Natural killer cell (primary cell): ENCODE results near the gene CES3. TPM values are rescaled to one million over a fixed set of nuclear protein-coding genes. Genes with fewer than 3 reads are reported as not detected.
"Not testable (repeated sequence)": the region's sequence is repeated elsewhere in the genome, so short reads cannot be mapped to it uniquely, and the experiment has no call there.

ENCODE experiments used
- ATAC-seq, 3 donors: fragments of 150-1000 bp in 2 of 3; fragments of 200-7000 bp in 1 of 3; cut with Tn5 transposase; 1 replicate in 1 of 3; 2 replicates in 2 of 3; pipeline ENCODE4 v1.10.0; 2021; ENCODE audit warnings: mild to moderate bottlenecking in 2 of 3, moderate library complexity in 2 of 3
- DNase-seq, 2 donors: peaks; one replicate each; pipeline versions ENCODE4 v3.0.0 to v3.0.0-alpha.2; 2013 to 2021; ENCODE audit warnings: mixed read lengths in 1 of 2
- H3K27ac ChIP-seq: one replicate; pipeline ENCODE4 v1.5.1; 2013; ENCODE audit warnings: mild to moderate bottlenecking, low read length
- H3K27me3 ChIP-seq: one replicate; pipeline ENCODE4 v1.6.1; 2013; ENCODE audit warnings: low read length; ENCODE audit not compliant: control insufficient read depth, insufficient read depth
- H3K36me3 ChIP-seq: one replicate; pipeline ENCODE4 v1.6.1; 2013; ENCODE audit warnings: low read length; ENCODE audit not compliant: control insufficient read depth, insufficient read depth
- H3K4me1 ChIP-seq: one replicate; pipeline ENCODE4 v1.6.1; 2013; ENCODE audit warnings: low read length; ENCODE audit not compliant: control insufficient read depth, insufficient read depth
- H3K4me3 ChIP-seq: one replicate; pipeline ENCODE4 v1.5.1; 2013; ENCODE audit warnings: low read length
- H3K9me3 ChIP-seq: one replicate; pipeline ENCODE4 v1.6.1; 2013; ENCODE audit warnings: low read length; ENCODE audit not compliant: control insufficient read depth, insufficient read depth
- H3K27ac Mint-ChIP-seq, 2 donors: one replicate each; pipeline ENCODE4 v1.8.0; 2022; ENCODE audit warnings: mild to moderate bottlenecking in 2 of 2, mixed read lengths in 2 of 2, moderate library complexity in 1 of 2
- H3K27me3 Mint-ChIP-seq, 2 donors: one replicate each; pipeline ENCODE4 v1.8.0; 2022; ENCODE audit warnings: low read depth in 2 of 2, mixed read lengths in 2 of 2
- H3K36me3 Mint-ChIP-seq: one replicate; pipeline ENCODE4 v1.8.0; 2022; ENCODE audit warnings: mixed read lengths
- H3K4me1 Mint-ChIP-seq, 2 donors: one replicate each; pipeline ENCODE4 v1.8.0; 2022; ENCODE audit warnings: mixed read lengths in 2 of 2
- H3K4me3 Mint-ChIP-seq: one replicate; pipeline ENCODE4 v1.8.0; 2022; ENCODE audit warnings: mild to moderate bottlenecking, moderate library complexity, mixed read lengths
- H3K9me3 Mint-ChIP-seq, 2 donors: one replicate each; pipeline ENCODE4 v1.8.0; 2022; ENCODE audit warnings: mixed read lengths in 2 of 2
- WGBS: methylation state at CpG from one replicate; pipeline ENCODE4 v1.1.7; 2013; ENCODE audit warnings: missing lambda C conversion rate; ENCODE audit not compliant: insufficient coverage; 5-methylcytosine and 5-hydroxymethylcytosine counted together
- intact Hi-C: fragments of 100-400 bp; cut with micrococcal nuclease; formaldehyde crosslinking; loops from one replicate; pipeline ENCODE4 v1.14.2; 2022
- total RNA-seq, 4 donors: library from RNA; stranded (reverse); fragments of 120-200 nt in 1 of 4; gene quantifications; one replicate each; pipeline versions ENCODE4 v1.2.3 to v1.2.4, GENCODE V29; 2013 to 2022
- TF ChIP-seq, protein P1 (sequence below): fragments of 200-600 bp; IDR thresholded peaks from one replicate; pipeline ENCODE4 v1.8.0; 2022; ENCODE audit warnings: antibody characterized with exemption

CES3 gene
- total RNA-seq, 3 donors from 2014 or later (not counting 1 experiment from before 2014, with no cell fraction given): 0.19 to 0.95 (median 0.27) TPM

DNA sequence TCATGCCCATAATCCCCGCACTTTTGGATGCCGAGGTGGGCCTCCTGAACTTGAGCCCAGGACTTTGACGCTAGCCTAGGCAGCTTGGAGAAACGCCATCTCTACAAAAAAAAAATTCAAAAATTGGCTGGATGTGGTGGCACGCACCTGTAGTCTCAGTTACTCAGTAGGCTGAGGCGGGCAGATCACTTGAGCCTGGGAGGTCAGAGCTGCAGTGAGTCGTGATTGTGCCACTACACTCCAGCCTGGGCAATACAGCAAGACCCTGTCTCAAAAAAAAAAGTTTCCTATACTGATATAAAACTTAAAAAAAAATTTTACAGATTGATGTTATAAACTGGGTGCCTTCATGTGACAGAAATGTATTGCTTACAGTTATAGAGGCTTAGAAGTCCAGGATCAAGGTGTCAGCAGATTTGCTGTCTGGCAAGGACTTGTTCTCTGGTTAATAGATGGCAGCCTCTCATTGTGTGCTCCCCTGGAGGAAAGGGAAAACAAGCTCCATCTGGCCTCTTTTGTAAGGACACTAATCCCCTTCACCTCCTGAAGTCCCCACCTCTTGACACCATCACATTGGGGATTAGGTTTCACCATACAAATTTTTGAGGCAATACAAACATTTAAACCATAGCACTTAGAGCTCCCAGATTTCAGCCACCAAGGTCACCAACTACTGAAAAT is 8.5 kb upstream of the CES3 start:
- Histone ChIP-seq H3K9me3 (no peaks in the 10 kb centered on the region), H3K36me3 (no peaks in the 10 kb centered on the region), H3K27ac (no peak overlapping the region), H3K27me3 (peaks cover 33% of the 10 kb centered on the region), H3K4me3 (no peak overlapping the region), H3K4me1 (peaks cover 17% of the 10 kb centered on the region)
- Mint-ChIP-seq H3K4me1 (peaks cover 16 to 18% of the 10 kb centered on the region in 2 donors), H3K4me3 (no peak overlapping the region), H3K27me3 (peaks cover 34 to 38% of the 10 kb centered on the region in 2 donors), H3K27ac (no peak overlapping the region), H3K36me3 (peaks cover 7% of the 10 kb centered on the region), H3K9me3 (no peaks in the 10 kb centered on the region)
- ATAC-seq (no peak), DNase-seq (no peak)
- 83% methylated on average over 7 of the region's 7 CpGs for WGBS
- TF ChIP-seq, protein P1, sequence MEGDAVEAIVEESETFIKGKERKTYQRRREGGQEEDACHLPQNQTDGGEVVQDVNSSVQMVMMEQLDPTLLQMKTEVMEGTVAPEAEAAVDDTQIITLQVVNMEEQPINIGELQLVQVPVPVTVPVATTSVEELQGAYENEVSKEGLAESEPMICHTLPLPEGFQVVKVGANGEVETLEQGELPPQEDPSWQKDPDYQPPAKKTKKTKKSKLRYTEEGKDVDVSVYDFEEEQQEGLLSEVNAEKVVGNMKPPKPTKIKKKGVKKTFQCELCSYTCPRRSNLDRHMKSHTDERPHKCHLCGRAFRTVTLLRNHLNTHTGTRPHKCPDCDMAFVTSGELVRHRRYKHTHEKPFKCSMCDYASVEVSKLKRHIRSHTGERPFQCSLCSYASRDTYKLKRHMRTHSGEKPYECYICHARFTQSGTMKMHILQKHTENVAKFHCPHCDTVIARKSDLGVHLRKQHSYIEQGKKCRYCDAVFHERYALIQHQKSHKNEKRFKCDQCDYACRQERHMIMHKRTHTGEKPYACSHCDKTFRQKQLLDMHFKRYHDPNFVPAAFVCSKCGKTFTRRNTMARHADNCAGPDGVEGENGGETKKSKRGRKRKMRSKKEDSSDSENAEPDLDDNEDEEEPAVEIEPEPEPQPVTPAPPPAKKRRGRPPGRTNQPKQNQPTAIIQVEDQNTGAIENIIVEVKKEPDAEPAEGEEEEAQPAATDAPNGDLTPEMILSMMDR: no peak
- intact Hi-C loops: no loop called here

DNA sequence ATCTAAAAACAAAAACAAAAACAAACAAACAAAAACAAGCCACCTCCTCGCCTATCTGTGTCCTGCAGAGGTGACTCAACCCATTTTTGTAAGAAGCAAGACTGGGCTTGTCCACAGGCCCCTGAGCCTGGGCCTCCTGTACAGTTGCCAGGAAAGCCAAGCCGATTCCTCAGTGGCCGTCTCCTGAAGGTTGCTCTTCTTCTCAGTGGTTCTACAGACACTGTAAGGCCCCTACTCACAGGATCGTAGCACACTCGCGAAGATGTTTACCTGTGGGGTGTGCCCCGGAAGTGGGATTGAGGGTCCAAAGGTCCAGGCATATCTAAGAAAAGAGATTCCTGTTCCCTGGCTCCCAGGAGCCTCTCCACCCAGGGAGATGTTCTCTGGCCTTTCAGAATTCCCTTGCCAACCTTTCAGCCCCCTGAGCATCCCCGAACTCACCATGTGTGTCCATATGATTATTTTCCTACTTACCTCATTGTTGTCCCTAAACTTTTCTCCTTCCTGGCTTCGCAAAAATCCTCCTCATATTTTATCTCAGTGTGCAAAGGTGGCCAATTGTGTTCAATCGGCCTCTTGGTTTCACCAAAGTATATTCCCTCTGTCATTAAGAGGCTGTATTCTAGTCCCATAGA is 7.5 kb upstream of the CES3 start:
- H3K4me1 ChIP-seq: peaks cover 7% of the 10 kb centered on the region
- no peak overlapping the region for H3K27ac ChIP-seq
- TF ChIP-seq, protein P1: no peak
- peaks cover 6 to 9% of the 10 kb centered on the region in 2 donors for H3K4me1 Mint-ChIP-seq
- no peaks in the 10 kb centered on the region for H3K36me3 ChIP-seq
- H3K9me3 ChIP-seq: no peaks in the 10 kb centered on the region
- H3K4me3 Mint-ChIP-seq: peak overlapping the region; percentile 15
- WGBS: 79% methylated on average over 10 of the region's 10 CpGs
- DNase-seq: no peak
- H3K9me3 Mint-ChIP-seq: no peaks in the 10 kb centered on the region
- peaks cover 27% of the 10 kb centered on the region for H3K27me3 ChIP-seq
- peaks cover 35 to 37% of the 10 kb centered on the region in 2 donors for H3K27me3 Mint-ChIP-seq
- H3K4me3 ChIP-seq: no peak overlapping the region
- intact Hi-C loops: no loop called here
- H3K36me3 Mint-ChIP-seq: peaks cover 7% of the 10 kb centered on the region
- H3K27ac Mint-ChIP-seq: no peak overlapping the region
- ATAC-seq: no peak

DNA sequence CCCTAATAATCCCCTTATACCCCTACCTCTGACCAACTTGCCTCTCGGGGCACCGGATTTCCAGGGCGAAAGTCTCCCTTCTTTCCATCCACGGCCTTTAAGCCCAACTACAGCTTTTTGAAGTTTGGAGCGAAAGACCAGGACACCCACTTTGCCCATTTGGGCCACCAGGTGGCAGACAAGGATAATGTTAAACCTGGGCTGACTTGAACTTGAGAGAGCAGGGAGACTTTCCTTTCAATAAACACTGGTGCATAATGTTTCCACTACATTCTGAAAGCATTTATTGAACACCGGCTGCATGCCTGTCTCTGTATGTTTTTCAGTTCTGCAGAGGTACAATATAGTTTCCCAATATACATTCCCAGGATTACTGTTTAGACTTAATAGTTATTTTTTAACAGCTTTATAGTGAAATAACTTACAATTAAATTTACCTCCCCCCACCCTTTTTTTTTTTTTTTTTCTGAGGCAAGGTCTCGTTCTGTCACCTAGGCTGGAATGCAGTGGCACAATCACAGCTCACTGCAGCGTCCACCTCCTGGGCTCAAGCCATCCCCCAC is 6.9 kb upstream of the CES3 start:
- peak overlapping the region; percentile 15 for H3K4me3 Mint-ChIP-seq
- no peak overlapping the region for H3K27ac Mint-ChIP-seq
- H3K27me3 Mint-ChIP-seq: peaks cover 29 to 35% of the 10 kb centered on the region in 2 donors
- Histone ChIP-seq H3K36me3 (no peaks in the 10 kb centered on the region), H3K27me3 (peaks cover 21% of the 10 kb centered on the region), H3K9me3 (no peaks in the 10 kb centered on the region), H3K4me1 (peaks cover 1% of the 10 kb centered on the region), H3K27ac (no peak overlapping the region), H3K4me3 (no peak overlapping the region)
- intact Hi-C loops: no loop called here
- ATAC-seq (peak; percentile 71 to 89 (median 84)), DNase-seq (peak; percentile 64 to 85)
- H3K9me3 Mint-ChIP-seq: no peaks in the 10 kb centered on the region
- WGBS: 20% methylated on average over 8 of the region's 8 CpGs
- H3K36me3 Mint-ChIP-seq: peaks cover 7% of the 10 kb centered on the region
- H3K4me1 Mint-ChIP-seq: peaks cover 0 to 4% of the 10 kb centered on the region in 2 donors
- TF ChIP-seq, protein P1: peak; percentile 69

DNA sequence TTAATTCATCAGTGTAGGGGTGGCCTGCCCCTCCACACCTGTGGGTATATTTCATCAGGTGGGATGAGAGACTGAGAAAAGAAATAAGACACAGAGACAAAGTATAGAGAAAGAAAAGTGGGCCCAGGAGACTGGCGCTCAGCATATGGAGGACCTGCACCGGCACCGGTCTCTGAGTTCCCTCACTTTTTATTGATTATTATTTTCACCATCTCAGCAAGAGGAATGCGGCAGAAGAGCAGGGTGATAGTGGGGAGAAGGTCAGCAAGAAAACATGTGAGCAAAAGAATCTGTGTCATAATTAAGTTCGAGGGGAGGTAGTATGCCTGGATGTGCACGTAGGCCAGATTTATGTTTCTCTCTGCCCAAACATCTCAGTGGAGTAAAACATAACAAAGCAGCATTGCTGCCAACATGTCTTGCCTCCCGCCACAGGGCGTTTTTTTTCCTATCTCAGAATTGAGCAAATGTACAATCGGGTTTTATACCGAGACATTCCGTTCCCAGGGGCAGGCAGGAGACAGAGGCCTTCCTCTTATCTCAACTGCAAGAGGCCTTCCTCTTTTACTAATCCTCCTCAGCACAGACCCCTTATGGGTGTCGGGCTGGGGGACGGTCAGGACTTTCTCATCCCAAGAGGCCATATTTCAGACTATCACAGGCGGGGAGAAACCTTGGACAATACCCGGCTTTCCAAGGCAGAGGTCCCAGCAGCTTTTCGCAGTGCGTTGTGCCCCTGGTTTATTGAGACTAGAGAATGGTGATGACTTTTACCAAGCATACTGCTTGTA is 5.5 kb upstream of the CES3 start:
- H3K9me3 ChIP-seq, H3K4me3 ChIP-seq, H3K27ac ChIP-seq, H3K27me3 ChIP-seq, DNase-seq, H3K36me3 ChIP-seq, H3K4me1 Mint-ChIP-seq, H3K36me3 Mint-ChIP-seq, ATAC-seq, H3K9me3 Mint-ChIP-seq, H3K4me1 ChIP-seq, intact Hi-C loops, H3K4me3 Mint-ChIP-seq, H3K27ac Mint-ChIP-seq: not testable (repeated sequence)
- H3K27me3 Mint-ChIP-seq: peaks cover 25 to 27% of the 10 kb centered on the region in 2 donors
- 88% methylated on average over 17 of the region's 17 CpGs for WGBS

DNA sequence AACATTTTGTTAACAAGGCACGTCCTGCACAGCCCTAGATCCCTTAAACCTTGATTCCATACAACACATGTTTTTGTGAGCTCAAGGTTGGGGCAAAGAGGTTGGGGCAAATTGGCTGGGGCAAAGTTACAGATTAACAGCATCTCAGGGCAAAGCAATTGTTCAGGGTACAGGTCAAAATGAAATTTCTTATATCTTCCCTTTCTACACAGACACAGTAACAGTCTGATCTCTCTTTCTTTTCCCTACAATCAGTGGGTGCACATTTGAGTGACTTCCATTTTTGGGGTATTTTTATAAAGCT is 5.0 kb upstream of the CES3 start:
- H3K4me1 Mint-ChIP-seq, H3K4me3 Mint-ChIP-seq, H3K36me3 Mint-ChIP-seq, H3K27ac Mint-ChIP-seq, H3K4me1 ChIP-seq, H3K9me3 Mint-ChIP-seq, H3K27me3 ChIP-seq, DNase-seq, H3K9me3 ChIP-seq, ATAC-seq, H3K36me3 ChIP-seq, intact Hi-C loops, H3K4me3 ChIP-seq, H3K27ac ChIP-seq: not testable (repeated sequence)
- peaks cover 23 to 24% of the 10 kb centered on the region in 2 donors for H3K27me3 Mint-ChIP-seq
- no CpG with 5 or more reads among the region's 1 CpG for WGBS
